ENCODE measurements around the gene PTPRK. TPM values are rescaled to one million over a fixed set of nuclear protein-coding genes. Genes with fewer than 3 reads are reported as not detected.

PTPRK gene
- polyA plus RNA-seq, 3 donors: 0.01 TPM; not detected in 2

GRCh38 chr6:128280960-128281359 is 239.4 kb downstream of the PTPRK start:
- H3K36me3 Mint-ChIP-seq: no peaks in the 10 kb centered on the region
- no peak overlapping the region for H3K27ac Mint-ChIP-seq
- Histone ChIP-seq H3K4me2 (replicated peaks; ENCODE audit: extremely low read depth, low read length, poor library complexity, severe bottlenecking) (no peak overlapping the region), H3K36me3 (replicated peaks in 1 of 2; ENCODE audit: control insufficient read depth in 1 of 2, insufficient read depth in 2 of 2, low read length in 2 of 2) (no peaks in the 10 kb centered on the region), H3K4me3 (replicated peaks in 1 of 3; ENCODE audit: low read depth in 2 of 3, low read length in 3 of 3) (no peak overlapping the region), H3K4me1 (ENCODE audit: control insufficient read depth in 1 of 2, insufficient read depth in 2 of 2, low read length in 2 of 2) (no peaks in the 10 kb centered on the region), H3K9ac (ENCODE audit: insufficient read depth, low read length, poor library complexity, severe bottlenecking) (no peak overlapping the region), H2AFZ (ENCODE audit: insufficient read depth, low read depth, low read length, poor library complexity, severe bottlenecking) (no peak overlapping the region), H3K9me3 (replicated peaks in 1 of 2; ENCODE audit: control insufficient read depth in 1 of 2, insufficient read depth in 1 of 2, low read length in 2 of 2) (no peaks in the 10 kb centered on the region), H3K27ac (ENCODE audit: low read depth in 1 of 2, low read length in 2 of 2) (no peak overlapping the region), H4K20me1 (ENCODE audit: insufficient read depth, low read length) (no peaks in the 10 kb centered on the region), H3K27me3 (ENCODE audit: control insufficient read depth in 2 of 2, insufficient read depth in 2 of 2, low read length in 2 of 2) (no peaks in the 10 kb centered on the region), H3K79me2 (ENCODE audit: insufficient read depth, low read length) (no peaks in the 10 kb centered on the region)
- no peak overlapping the region for H3K4me3 Mint-ChIP-seq
- intact Hi-C loops (cut with micrococcal nuclease): no loop called here
- DNase-seq: no peak
- no peak for TF ChIP-seq CTCF (IDR thresholded peaks at IDR 0.05)
- H3K4me1 Mint-ChIP-seq: no peaks in the 10 kb centered on the region
- H3K9me3 Mint-ChIP-seq: peaks cover 0 to 6% (median 0%) of the 10 kb centered on the region in 7 donors
- WGBS (ENCODE audit: insufficient coverage): no CpG with 5 or more reads among the region's 2 CpGs
- H3K27me3 Mint-ChIP-seq (ENCODE audit: low read depth in 3 of 3): no peaks in the 10 kb centered on the region

- 100% methylated on average over 1 of the region's 1 CpG for WGBS (ENCODE audit: insufficient coverage)
- no peak for TF ChIP-seq CTCF (IDR thresholded peaks at IDR 0.05)
- DNase-seq: no peak
- no peaks in the 10 kb centered on the region for H4K20me1 ChIP-seq (ENCODE audit: insufficient read depth, low read length)
- peaks cover 0 to 4% (median 0%) of the 10 kb centered on the region in 7 donors for H3K9me3 Mint-ChIP-seq
- intact Hi-C loops (cut with micrococcal nuclease): no loop called here
- H3K27me3 Mint-ChIP-seq (ENCODE audit: low read depth in 3 of 3): no peaks in the 10 kb centered on the region
- no peak overlapping the region for H3K4me3 ChIP-seq (replicated peaks in 1 of 3; ENCODE audit: low read depth in 2 of 3, low read length in 3 of 3)
- H3K9me3 ChIP-seq (replicated peaks in 1 of 2; ENCODE audit: control insufficient read depth in 1 of 2, insufficient read depth in 1 of 2, low read length in 2 of 2): no peaks in the 10 kb centered on the region
- no peaks in the 10 kb centered on the region for H3K36me3 ChIP-seq (replicated peaks in 1 of 2; ENCODE audit: control insufficient read depth in 1 of 2, insufficient read depth in 2 of 2, low read length in 2 of 2)
- H3K4me1 Mint-ChIP-seq: no peaks in the 10 kb centered on the region
- no peak overlapping the region for H3K27ac Mint-ChIP-seq
- no peaks in the 10 kb centered on the region for H3K4me1 ChIP-seq (ENCODE audit: control insufficient read depth in 1 of 2, insufficient read depth in 2 of 2, low read length in 2 of 2)
- H3K79me2 ChIP-seq (ENCODE audit: insufficient read depth, low read length): no peaks in the 10 kb centered on the region
- H3K27ac ChIP-seq (ENCODE audit: low read depth in 1 of 2, low read length in 2 of 2): no peak overlapping the region
- H3K9ac ChIP-seq (ENCODE audit: insufficient read depth, low read length, poor library complexity, severe bottlenecking): no peak overlapping the region
- no peak overlapping the region for H3K4me3 Mint-ChIP-seq
- no peaks in the 10 kb centered on the region for H3K27me3 ChIP-seq (ENCODE audit: control insufficient read depth in 2 of 2, insufficient read depth in 2 of 2, low read length in 2 of 2)
- H3K4me2 ChIP-seq (replicated peaks; ENCODE audit: extremely low read depth, low read length, poor library complexity, severe bottlenecking): no peak overlapping the region
- no peak overlapping the region for H2AFZ ChIP-seq (ENCODE audit: insufficient read depth, low read depth, low read length, poor library complexity, severe bottlenecking)
- H3K36me3 Mint-ChIP-seq: no peaks in the 10 kb centered on the region
Measured at GRCh38 chr6:128280066-128280465, 240.3 kb downstream of the PTPRK start.

Data from CD14-positive monocyte (primary cell).